HG03520 (cell line): ENCODE data around the gene SLF2.
"Not testable (repeated sequence)": the region's sequence is repeated elsewhere in the genome, so short reads cannot be mapped to it uniquely, and the experiment has no call there.

Experiments used
- ATAC-seq: cut with Tn5 transposase; IDR thresholded peaks from one replicate; pipeline ENCODE4 v1.9.1; 2021; ENCODE audit warnings: mild to moderate bottlenecking, moderate library complexity; ENCODE audit not compliant: unreplicated experiment

Gene SLF2

DNA sequence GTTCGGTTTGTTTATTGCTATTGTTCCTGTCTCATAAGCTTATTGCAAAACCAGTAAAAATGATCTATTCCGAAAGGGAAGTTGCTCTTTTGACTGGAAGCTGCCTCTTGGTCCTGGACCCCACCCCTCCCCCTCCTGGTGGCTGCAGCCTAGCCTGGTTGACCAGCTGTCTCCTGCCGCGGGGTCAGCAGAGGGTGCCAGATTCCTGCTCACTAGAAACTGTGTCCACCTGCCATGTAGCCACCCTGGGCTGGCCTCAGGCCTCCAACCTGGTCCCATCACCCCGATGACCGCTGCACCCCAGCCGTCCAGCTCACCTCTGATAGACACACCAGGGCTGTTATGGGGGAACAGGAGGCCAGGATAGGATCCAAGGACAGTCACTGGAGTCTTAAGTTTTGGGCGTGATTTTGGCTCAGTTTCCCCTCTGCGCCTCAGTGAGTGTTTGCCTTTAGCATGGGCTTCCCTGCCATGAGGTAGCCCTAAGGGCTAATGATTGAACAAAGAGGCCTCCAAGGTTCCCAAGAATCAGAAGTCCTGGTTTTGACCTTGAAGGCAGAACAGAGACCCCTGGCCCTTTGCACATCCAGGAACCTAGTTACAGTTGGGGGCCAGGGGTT, 32.9 kb upstream of the SLF2 start:
- no peak for ATAC-seq

GRCh38 chr10:100881556-100882213, 31.1 kb upstream of the SLF2 start:
- ATAC-seq = no peak

DNA sequence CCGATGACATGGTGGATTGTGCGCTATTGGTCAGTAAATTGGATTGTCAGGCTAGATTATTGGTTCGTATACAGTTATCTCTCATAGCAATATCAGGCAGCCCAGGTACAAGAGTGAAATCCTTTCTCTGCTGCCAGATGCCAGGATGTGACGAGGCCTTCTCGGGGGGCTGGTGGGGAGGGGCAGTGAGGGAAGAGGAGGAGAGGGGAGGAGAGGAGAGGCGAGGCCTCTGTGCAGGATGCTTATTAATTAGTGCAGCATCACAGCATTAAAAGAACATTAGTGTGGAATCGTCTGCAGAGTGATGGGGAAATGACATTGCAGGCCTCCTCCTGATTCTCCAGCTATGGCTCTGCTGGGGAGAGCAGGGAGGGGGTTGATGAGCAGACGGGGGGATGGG, 30.5 kb upstream of the SLF2 start:
- ATAC-seq = no peak

DNA sequence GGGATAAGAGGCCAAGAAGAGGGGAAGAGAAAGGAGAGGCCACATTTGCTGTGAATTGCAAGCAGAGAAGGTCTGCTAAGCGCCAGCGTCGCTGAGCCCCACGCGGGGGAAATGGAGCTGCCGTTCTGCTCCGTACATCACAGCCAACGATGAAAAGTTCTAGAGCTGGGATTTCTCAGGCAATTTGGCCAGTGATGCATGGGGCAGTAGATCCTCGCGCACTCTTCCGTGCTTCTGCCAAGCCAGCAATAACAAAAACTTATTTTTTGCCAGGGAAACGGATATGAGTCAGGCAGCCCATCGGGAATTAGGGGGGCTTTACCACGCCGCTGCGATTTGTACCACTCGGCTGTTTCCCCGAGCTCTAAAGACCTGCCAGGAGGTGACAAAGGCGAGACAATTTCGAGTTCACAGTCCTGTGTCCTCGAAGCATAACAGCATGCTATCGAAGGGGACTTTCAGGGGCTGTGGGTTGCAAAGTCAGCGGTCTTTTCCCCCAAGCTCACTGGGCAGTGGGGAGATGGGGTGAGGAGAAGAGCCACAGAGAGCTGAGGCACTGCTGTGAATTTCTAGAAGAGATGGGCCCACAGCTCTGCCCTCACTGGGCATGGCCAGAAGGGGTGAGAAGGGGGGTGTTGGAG, 30.0 kb upstream of the SLF2 start:
- no peak for ATAC-seq

GRCh38 chr10:100883312-100883821, 29.4 kb upstream of the SLF2 start:
- ATAC-seq = no peak

DNA sequence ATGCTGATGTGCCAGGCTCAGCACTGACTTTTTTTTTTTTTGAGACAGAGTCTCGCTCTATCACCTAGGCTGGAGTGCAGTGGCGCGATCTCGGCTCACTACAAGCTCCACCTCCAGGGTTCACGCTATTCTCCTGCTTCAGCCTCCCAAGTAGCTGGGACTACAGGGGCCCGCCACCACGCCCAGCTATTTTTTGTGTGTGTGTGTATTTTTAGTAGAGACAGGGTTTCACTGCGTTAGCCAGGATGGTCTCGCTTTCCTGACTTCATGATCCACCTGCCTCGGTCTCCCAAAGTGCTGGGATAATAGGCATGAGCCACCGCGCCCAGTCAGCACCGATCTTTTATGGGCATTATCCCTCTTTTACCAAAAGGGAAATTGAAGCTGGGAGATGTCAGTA, 27.2 kb upstream of the SLF2 start:
- ATAC-seq = not testable (repeated sequence)

DNA sequence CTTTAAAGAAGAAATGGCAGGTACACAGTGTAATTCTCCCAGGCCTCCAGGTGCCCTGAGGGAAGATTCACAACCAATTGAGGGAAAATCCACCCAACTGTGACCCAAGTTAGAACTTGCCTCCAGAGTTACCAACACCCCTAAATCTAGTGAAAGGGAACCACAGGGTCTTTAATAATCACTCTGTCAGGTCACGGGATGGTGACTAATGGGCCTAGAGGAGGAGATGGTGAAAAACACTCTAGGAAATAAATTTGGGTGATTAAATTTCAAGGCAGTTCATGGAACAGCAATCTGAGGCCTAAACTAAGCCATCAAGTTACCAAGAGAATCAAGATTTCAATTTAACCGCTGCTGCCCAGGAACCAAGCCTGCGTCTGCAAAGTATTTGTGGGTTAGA, 26.7 kb upstream of the SLF2 start:
- ATAC-seq = no peak

- no peak for ATAC-seq
These were observed 26.2 kb upstream of the SLF2 start for GRCh38 chr10:100886521-100886920.

DNA sequence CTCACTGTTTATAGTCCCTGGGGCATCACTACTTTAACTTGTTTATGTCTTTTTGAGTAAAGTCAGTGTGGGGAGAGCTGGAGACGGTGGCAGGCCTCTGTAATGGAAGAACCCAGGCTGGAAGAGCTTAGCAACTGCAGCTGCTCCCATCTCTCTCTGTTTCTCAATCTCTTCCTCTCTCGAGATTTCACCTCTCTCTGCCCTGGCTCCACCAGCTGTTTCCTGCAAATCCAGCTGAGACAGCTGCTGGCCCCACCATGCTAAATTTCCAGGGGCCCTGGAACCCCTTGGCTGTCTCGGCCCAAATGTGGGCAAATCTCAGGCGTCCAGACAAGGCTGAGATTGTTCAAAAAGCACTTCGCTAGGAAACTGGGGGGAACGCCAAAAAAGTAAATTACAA, 25.8 kb upstream of the SLF2 start:
- no peak for ATAC-seq

DNA sequence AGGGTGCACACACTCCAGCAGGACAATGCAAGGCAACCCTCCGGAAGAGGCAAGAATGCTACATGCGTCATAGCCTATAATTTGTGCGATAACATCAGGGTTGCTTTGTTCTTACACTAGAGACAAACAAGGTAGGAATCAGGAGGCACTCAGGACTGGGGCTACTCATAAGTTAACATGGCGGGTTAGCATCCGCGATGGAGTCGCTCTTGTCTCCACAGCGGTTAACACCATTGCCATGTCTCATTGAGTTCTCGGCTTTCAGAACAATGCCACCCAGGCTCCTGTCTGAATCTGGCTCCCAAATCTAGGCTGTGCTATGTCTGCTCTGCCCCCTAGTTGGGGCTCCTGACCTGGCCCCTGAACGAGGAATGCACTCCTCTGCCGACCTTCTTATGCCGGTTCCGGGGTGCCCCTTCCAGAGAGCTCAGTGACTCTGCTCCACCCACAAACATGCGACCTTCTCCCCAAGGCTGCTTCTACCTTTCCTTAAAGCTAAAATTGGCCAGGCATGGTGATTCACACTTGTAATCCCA, 24.9 kb upstream of the SLF2 start:
- ATAC-seq = no peak

- no peak for ATAC-seq
These were observed 23.8 kb upstream of the SLF2 start for GRCh38 chr10:100888957-100889356.

DNA sequence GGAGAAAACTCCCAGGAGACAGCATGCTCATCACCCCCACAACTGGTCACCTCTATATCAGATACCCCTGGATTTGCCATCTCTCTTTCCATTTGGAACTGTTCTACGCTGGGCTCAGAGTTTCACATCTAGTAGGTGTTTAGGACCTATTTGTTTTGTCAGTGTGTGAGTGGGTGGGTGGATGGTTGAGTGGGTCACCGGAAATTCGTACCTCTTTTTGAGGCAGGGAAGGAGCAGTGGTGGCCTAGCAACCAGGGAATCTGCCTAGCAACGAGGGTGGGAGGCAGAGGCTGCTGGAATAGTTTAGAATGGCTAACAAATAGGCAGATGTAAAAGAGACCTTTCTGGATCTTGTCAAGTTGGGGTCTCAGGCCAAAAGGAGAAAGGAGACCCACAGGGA, 23.2 kb upstream of the SLF2 start:
- ATAC-seq = no peak

DNA sequence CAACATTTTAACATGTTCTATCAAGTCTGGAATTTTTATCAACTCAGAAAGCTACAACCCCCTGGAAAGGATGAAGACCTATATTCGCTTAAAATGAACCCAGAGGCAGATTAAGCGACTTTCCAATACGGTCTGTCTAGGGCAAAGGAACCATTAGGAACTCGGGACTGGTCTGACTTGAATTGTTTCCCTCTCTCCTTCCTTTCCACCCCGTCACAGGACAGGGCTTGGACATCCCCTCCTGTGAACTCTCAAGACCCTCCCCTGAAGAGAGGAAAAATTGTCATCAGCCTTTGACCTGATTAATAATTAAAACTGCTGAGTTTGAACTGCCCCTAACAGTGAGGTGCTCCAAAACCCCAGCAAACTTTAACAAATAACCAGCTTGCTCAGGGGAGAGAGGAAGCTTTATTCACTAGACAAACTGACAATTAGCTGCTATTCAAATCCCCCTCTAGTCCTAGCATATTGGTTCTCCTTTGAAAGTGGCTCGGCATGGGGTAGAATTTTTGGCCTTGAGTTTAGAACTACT, 22.6 kb upstream of the SLF2 start:
- ATAC-seq = no peak

DNA sequence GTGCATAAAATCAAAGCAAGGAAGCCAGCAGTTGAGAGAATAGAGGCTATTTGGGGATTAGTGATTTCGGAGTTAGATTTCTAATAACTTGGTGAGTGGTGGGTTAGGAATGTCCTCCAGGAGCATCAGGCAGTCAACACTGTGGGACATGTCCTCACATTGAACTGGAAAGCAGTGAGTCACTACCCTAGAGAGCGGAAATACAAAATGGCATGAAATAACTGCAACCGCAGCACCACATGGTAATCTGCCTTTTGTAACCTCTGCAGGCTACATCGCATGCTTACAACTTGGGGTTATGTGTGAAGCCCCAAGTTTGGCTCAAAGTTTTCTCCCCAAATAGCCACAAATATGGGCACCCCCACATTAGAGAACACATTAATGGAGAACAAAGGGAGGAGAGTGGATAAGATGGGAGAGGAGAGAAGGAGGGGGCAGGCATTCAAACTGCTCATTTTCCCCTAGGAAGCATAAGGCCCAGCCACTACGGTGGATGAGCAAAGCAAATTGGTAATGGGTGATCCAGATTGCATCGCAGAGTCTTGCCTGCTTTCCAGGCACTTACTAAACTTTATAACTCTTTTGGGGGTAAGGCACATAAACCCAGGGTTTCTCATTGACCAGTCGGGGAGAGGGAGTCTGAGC, 22.0 kb upstream of the SLF2 start:
- no peak for ATAC-seq

DNA sequence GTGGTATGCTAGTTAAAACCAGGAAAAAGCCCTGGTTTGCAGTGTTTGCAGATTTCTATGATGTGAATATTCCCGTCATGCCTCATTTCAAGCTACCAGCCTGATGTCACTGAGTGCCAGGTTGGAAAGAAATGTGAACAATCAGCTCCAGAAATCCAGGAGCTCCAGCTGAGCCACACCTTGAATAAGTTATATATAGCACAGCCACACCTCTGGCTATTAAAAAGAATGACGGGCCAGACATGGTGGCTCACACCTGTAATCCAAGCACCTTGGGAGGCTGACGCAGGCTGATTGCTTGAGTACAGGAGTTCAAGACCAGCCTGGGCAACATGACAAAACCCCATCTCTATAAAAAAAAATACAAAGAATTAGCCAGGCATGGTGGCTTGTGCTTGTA, 18.7 kb upstream of the SLF2 start:
- no peak for ATAC-seq

- no peak for ATAC-seq
These were observed 18.0 kb upstream of the SLF2 start for GRCh38 chr10:100894589-100895294.

DNA sequence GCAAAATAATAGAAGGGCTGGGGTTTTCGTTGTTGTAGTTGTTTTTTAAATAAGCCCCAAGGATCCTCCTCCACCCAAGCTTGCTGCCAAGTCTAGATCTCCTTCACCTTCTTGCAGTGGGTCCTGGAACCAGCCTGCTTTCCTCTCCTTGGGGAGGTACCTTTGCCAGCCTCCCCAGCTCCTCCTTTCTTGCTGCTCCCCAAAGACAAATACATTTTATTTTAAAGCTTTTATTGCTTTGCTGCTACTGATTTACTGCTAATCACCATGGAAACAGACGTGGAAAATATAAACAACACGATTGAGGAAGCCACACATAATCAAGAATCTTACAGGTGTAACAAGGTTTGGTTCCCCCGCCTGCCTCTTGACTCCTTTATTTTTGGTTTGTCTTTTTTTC, 17.4 kb upstream of the SLF2 start:
- ATAC-seq = no peak

- no peak for ATAC-seq
These were observed 16.9 kb upstream of the SLF2 start for GRCh38 chr10:100895896-100896295.

- no peak for ATAC-seq
These were observed 15.8 kb upstream of the SLF2 start for GRCh38 chr10:100896876-100897461.

DNA sequence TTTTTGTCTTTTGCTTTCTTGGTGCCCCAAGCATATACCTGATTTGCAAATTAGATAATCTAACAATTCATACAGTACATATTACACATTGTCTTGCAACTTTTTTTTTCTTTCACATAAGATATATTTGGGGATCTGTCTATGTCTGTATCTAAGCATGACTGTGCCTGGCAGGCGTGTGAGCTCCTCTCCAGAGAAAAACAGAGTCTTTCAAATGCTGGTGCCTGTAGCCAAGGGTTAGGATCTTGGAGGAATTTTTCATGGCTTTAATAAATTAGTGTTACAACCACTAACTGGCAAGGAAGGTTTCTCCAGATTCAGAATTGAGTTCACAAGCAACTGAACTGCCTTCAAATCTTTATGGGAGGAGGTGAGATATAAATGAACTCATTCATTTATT, 14.8 kb upstream of the SLF2 start:
- no peak for ATAC-seq
